Muscle of back (tissue), 13 donors: Measurements from ENCODE around the gene XRCC1. TPM values are rescaled to one million over a fixed set of nuclear protein-coding genes. Genes with fewer than 3 reads are reported as not detected.

Experiments
- DNase-seq, 3 donors: peaks; one replicate each; pipeline versions ENCODE4 v3.0.0 to v3.0.0-alpha.2; 2013
- long read RNA-seq, 9 donors: transcript quantifications; one replicate each; lab custom pipeline, GENCODE V29; 2026
- polyA plus RNA-seq, 10 donors: library from polyadenylated mRNA; unstranded; fragments of 120-200 nt; gene quantifications; one replicate each; pipeline ENCODE4 v1.2.1, GENCODE V29; 2013; ENCODE audit not compliant: insufficient read length in 10 of 10

Gene XRCC1, protein sequence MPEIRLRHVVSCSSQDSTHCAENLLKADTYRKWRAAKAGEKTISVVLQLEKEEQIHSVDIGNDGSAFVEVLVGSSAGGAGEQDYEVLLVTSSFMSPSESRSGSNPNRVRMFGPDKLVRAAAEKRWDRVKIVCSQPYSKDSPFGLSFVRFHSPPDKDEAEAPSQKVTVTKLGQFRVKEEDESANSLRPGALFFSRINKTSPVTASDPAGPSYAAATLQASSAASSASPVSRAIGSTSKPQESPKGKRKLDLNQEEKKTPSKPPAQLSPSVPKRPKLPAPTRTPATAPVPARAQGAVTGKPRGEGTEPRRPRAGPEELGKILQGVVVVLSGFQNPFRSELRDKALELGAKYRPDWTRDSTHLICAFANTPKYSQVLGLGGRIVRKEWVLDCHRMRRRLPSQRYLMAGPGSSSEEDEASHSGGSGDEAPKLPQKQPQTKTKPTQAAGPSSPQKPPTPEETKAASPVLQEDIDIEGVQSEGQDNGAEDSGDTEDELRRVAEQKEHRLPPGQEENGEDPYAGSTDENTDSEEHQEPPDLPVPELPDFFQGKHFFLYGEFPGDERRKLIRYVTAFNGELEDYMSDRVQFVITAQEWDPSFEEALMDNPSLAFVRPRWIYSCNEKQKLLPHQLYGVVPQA
- polyA plus RNA-seq, result 10 to 100 TPM; 24.5 to 40.6 (median 29.6) TPM
- long read RNA-seq, donor 1, partial matches to known transcripts, result 0 of 1 reads
- long read RNA-seq, donor 1, other reads (novel, unspliced or antisense), result 0 of 1 reads
- long read RNA-seq, donor 2, result 0 reads
- long read RNA-seq, donor 3, result 0 reads
- long read RNA-seq, donor 4, result 0 reads
- long read RNA-seq, donor 5, result 0 reads
- long read RNA-seq, donor 6, result 0 reads
- long read RNA-seq, donor 7, partial matches to known transcripts, result 0 of 1 reads
- long read RNA-seq, donor 7, other reads (novel, unspliced or antisense), result 0 of 1 reads
- long read RNA-seq, donor 8, partial matches to known transcripts, result 5 of 6 reads
- long read RNA-seq, donor 8, other reads (novel, unspliced or antisense), result 0 of 6 reads
- long read RNA-seq, donor 9, result 0 reads

- peak; percentile 99 to 100 (median 99) for DNase-seq
These were observed at the start of gene XRCC1, which contains the start of gene PINLYP for GRCh38 chr19:43575156-43575950. XRCC1 (minus strand) TSS chr19:43575527; CDS start chr19:43575458, 69 bp downstream. PINLYP (plus strand) TSS chr19:43575801; CDS start chr19:43577192, 1,391 bp downstream.

GRCh38 chr19:43624933-43625332 is 49.6 kb upstream of the XRCC1 start:
- peak in 1 of 3 donors; percentile 26 for DNase-seq

GRCh38 chr19:43623889-43624670 is 48.8 kb upstream of the XRCC1 start:
- DNase-seq, result no peak

- no peak for DNase-seq
These were observed 47.6 kb upstream of the XRCC1 start for GRCh38 chr19:43622956-43623355.

DNA sequence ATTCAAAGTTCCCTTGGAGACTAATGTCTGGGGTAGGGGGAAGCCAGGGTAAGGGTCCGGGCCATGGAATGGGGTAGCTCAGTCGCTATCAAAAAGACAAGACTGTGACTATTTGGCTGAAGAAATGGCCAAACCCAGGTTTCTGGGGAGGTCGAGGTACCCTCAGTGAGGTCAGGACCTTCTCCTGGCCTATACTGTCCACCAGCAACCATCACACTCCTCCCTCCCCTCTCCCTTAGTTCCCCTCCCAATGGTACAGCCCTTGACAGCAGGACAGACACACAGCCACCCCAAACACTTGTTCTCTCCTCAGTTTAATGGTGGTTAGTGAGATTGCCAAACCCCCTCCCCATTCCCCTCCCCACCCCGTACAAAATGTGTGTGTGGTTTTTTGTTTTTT is 46.7 kb upstream of the XRCC1 start:
- DNase-seq, result no peak

GRCh38 chr19:43620061-43621001 is 45.0 kb upstream of the XRCC1 start:
- DNase-seq, result no peak

DNA sequence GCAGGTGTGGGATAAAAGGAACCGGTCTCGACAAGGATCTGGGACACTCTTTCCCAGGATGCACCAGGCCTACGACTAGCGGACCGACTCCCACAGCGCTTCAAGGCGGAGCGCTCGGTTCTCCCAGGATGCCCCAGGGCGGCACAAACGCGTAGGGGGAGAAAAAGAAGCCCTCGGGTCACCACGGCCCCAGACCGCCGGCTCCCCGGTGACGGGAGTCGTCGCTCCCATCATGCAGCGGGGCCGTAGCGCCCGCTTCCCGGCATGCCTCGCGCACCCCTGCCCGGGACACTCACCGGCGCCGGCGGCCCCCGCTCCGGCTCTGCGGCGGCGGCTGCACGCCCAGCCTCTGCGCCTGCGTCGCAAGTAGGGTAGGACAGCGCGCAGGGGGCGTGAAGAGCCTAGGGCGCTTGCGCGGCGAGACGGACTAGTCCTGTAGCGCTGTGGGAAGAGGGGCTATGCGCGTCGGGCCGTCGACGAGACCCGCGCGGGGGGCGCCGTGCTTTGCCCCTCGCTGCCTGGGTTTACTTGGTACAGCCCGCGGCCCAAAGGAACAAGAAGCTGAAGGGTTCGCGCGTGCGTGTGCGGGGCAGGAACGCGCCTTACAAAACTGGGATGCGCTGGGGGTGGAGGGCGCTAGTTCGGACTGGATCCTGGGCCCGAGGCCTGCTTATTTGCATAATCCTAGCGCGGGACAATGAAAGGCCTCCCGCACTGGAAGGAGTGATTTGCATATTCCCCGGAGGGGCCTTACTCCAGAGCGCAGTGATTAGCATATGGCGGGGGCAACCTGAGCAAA is 44.1 kb upstream of the XRCC1 start, which contains the start of gene ZNF428:
Gene ZNF428, minus strand, starts transcription at position 368 of the 799 bp plus-strand sequence. CDS start 5,325 bp downstream, outside the sequence.
- DNase-seq, result peak; percentile 89 to 97 (median 93)

DNA sequence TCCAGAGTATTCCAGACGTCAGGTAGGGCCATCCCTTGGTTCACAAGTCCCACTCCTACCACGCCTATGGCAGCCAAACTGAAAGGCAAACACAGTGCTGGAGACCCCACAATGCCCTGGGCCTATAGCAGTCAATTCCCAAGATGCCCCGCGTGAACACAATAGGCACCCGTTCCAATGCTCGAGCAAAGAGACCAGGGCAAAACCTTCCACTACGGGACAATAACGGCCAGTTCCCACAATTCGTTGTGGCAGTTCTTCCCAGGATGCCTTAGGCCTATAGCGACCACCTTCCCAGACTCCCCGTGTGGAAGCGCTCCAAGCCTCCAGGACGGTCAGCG is 43.6 kb upstream of the XRCC1 start:
- peak in 1 of 3 donors; percentile 38 for DNase-seq

- no peak for DNase-seq
These were observed 41.6 kb upstream of the XRCC1 start for GRCh38 chr19:43616954-43617353.

DNA sequence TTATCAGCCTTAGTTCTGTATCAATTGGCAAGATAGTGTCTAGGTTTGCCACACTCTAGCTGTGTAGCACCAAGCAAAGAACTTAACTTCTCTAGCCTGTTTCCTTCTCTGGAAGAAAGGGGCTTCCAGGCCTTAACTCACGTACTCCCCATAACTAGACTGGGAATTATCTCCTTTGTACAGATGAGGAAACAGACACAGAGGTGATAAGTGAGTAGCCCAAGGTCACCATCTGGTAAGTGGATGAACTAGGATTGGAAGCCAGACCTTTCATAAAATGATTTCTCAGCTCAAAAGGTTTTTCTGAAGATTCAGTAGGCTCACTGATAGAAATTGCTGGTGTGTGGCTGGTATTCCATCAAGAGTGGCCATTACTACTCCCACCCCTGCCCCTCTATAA is 41.0 kb upstream of the XRCC1 start:
- no peak for DNase-seq

- DNase-seq, result no peak
These were observed 37.0 kb upstream of the XRCC1 start for GRCh38 chr19:43612374-43612773.

DNA sequence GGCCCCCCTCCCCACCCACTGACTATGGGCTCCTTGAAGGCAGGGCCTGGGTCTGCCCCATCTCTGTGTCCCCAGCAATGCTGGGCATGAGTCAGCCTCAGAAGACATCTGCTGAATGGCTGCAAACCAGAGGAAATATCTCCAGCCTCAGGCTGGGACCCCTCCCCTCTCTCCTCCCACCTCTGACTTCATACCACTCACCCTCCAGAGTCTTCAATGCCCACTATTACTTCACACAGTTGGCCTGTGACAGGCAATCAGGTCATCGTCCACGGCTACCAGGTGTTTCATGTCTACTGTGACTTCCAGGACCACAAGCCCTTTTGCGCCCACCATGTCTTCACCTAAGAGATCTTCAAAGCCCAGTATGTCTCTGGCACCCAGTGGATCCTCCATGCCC is 36.5 kb upstream of the XRCC1 start, which contains the start of gene SRRM5:
Gene SRRM5, plus strand, starts transcription at position 301 of the 400 bp plus-strand sequence. Its CDS starts 34 bp downstream, at position 335.
- no peak for DNase-seq

DNA sequence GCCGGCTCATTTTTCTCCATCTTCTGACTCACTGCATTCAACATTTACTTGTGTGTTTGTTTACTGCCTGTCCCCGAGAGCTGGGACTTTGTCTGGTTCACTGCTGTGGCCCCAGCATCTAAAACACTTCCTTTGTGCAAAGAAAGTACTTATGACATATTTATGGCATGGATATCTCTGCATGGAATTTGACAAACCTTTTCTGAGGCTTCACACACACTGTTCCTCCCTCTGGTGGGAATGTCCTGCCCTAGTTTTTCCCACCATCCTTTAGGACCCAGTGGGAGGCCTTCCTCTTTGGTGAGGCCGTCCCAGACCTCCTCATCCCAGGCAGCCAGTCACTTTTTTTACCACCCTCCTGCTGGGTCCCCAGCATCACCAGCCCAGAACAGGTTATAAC is 35.2 kb upstream of the XRCC1 start:
- DNase-seq, result no peak

DNA sequence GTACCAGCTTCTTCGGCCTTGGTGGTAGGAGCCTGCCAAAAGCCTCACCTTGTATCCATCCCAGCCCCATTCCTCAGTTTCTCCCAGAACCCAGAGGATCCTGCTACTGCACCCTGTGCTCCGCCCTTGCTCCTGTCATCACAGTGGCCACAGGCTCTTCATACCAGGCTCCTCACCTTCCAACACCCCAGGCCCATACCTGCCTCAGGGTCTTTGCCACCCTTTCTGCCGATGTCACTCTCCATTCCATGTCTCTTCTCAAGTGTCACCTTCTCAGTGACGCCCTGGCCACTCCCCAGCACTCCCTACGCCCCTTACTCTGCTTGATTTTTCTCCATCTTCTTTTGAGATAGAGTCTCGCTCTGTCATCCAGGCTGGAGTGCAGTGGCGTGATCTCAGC is 34.5 kb upstream of the XRCC1 start:
- DNase-seq, result no peak

- no peak for DNase-seq
These were observed 32.2 kb upstream of the XRCC1 start for GRCh38 chr19:43607238-43608205.

GRCh38 chr19:43606569-43607229 is 31.4 kb upstream of the XRCC1 start:
- peak in 1 of 3 donors; percentile 38 for DNase-seq
